NCI-H1417 treated with DMSO at 0.1 percent for 48 hours (cell line): ENCODE results near the gene NRG4.
A peak's percentile ranks its signal among the peaks of the same experiment; 100 is the strongest.
"Not testable (repeated sequence)": the region's sequence is repeated elsewhere in the genome, so short reads cannot be mapped to it uniquely, and the experiment has no call there.

Experiments used
- DNase-seq: peaks from one replicate; lab custom pipeline; 2025; lab: John Stamatoyannopoulos, UW

NRG4 gene

DNA sequence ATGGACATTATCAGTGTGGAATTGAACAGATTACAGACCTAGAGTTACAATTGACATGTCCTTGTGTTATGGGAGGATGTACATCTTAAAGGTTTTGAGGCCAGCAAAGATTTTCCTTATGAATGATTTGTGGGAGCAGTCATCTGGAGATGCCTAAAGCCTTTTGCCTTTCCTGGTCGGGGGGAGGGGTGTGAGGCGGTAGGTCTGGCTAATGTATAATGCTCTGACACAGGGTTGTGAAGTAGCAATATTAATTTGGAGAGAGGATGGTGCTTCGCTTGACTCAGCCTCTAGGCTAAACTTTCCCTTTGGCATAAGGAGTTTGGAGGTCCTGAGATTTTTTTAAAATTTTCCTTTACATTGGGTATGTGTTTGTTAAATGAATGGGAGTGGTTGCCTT is 85.3 kb downstream of the NRG4 start:
- no peak for DNase-seq

DNA sequence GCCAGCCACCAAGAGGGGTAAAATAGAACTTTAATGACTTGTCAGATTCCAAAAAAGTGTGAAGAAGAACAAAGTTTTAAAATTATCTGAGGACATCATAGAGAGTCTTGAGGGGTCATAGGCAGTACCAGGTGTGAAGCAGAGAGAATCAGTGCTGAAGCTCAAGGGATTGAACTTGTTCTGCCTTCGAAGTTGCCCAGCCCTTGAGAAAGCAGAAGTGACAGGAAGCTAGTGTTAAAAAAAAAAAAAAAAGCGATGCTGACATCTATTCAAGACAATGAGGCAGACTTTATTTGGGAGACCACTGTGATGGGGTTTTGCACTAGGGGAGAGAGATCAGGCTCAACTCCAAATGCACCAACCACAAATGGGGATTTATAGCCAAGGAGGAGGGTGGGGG is 86.8 kb downstream of the NRG4 start:
- DNase-seq, result no peak

DNA sequence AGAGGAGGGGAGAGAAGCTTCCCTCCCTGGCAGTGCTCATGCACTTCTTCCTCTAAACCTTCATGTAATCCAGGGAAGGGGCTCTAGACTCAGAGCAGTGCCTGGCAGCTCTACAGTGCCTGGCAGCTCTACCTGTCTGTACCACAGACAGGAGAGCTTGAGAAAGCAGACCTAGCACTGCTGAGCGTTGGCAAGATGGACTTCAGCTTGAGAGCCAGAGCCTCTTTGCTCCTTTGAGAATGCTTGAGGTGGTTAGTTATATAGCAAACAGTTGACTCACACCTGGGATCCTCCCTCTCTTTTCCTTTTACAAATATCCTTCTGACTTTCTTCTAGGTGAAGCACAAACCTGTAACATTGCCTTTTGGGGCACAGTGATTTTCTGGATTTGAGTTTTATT is 87.6 kb downstream of the NRG4 start:
- DNase-seq, result no peak

DNA sequence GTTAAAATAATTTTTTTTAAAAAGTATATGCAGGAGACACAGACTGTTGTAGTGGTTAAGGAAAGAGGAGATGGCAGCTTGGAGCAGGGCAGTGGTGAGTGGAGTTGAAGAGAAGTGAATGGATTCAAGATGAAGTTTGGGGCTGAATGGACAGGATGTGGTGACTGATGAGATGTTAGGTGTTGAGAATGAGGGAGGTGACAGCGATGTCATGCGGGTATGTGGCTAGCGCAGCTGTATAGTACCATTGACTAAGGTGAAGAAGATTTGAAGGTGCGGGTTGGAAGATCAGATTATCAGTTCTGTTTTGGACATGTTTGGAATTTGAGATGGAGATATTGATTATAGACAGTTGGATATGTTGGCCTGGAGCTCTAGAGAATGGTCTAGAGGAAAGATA is 88.5 kb downstream of the NRG4 start:
- DNase-seq, result no peak

DNA sequence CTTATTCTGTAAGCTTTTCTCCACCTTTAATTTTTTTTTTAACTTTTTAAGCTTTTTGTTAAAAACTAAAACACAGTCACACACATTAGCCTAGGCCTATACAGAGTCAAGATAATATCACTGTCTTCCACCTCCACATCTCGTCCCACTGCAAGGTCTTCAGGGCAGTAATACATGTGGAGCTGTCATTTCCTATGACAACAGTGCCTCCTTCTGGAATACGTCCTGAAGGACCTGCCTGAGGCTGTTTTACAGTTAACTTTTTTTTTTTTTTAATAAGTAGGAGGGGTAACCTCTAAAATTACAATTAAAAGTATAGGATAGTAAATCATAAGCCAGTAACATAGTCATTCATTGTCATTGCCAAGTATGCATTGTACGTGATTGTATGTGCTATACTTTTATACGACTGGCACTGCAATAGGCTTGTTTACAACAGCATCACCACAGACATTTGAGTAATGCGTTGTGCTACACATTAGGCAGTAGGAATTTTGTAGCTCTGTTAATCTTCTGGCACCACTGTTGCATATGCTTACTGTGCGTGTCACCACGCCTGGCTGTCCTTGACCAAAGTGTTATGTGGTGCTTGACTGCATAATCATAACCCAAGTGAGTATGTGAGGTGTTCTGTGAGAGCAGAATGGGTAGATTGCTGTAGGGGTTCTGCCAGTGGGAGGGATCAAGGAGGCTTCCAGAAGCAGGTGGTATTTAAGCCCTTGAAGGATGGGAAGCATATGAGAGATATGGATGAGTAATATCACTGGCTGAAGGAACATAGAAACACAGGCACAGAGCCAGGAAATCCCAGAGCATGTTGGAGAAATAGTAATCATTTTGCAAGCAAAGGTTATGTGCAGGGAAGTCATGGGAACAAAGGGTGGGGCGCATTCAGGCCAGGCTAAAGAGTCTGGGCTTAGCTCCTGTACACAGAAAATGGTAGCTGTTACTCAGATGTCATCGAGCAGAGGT is 90.2 kb downstream of the NRG4 start:
- no peak for DNase-seq

GRCh38 chr15:75920079-75920478 is 92.1 kb downstream of the NRG4 start:
- no peak for DNase-seq

GRCh38 chr15:75918135-75918534 is 94.1 kb downstream of the NRG4 start:
- DNase-seq, result no peak

DNA sequence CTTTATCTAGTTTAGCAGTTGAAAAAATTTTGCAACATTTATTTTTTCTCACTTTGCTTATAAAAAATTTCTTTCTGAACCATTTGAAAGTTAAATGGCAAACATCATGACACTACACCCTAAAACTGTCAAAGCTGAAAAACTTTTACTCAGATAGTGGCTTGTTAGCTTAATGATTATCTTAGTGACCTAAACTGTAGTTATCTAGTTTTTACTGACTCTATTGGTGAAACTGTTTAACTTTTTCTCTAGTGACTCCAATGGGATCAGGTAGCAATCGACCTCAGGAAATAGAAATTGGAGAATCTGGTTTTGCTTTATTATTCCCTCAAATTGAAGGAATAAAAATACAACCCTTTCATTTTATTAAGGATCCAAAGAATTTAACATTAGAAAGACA is 95.2 kb downstream of the NRG4 start:
- no peak for DNase-seq

DNA sequence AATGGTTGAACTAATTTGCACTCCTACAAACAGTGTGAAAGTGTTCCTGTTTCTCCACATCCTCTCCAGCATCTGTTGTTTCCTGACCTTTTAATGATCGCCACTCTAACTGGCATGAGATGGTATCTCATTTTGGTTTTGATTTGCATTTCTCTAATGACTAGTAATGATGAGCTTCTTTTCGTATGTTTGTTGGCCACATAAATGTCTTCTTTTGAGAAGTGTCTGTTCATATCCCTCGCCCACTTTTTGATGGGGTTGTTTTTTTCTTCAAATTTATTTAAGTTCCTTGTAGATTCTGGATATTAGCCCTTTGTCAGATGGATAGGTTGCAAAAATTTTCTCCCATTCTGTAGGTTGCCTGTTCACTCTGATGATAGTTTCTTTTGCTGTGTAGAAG is 101.9 kb downstream of the NRG4 start:
- DNase-seq, result not testable (repeated sequence)

GRCh38 chr15:75905231-75905630 is 107.0 kb downstream of the NRG4 start:
- no peak for DNase-seq

DNA sequence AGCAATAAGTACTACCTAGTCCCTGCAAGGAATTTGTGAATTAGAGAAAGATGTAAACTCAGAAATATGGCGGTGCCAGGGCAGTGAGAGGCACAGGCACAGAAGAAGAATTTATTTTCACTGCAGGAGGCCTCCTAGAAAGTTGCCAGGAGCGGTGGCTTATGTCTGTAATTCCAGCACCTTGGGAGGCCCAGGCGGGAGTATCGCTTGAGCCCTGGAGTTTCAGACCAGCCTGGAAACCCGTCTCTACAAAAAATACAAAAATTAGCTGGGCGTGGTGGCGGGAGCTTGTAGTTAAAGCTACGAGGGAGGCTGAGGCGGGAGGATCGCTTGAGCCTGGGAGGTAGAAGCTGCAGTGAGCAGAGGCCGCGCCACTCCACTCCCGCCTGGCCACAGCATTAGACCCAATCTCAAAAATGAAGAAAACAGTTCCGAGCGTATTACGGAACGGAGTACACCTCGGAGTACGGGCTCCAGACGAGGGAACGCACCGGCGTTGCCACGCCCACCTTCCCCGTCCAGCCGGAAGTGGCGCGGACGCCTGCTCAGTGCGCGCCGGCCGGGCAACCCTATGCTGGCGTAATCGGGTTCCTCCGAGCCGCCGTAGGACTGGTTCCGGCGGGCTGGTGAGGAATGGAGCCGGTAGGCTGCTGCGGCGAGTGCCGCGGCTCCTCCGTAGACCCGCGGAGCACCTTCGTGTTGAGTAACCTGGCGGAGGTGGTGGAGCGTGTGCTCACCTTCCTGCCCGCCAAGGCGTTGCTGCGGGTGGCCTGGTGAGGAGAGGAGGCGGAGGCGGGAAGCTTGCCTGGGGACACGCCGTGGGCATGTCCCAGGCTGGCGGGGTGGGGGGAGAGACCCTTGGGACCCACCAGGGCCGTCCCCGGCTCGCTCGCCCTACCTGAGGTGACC is 108.6 kb downstream of the NRG4 start, which contains the start of gene FBXO22:
TSS of gene FBXO22 (plus strand) at position 548 of the 909 bp plus-strand sequence. CDS start at position 634, 86 bp downstream.
- DNase-seq, result peak; percentile 68

GRCh38 chr15:75902129-75902557 is 110.1 kb downstream of the NRG4 start:
- no peak for DNase-seq

DNA sequence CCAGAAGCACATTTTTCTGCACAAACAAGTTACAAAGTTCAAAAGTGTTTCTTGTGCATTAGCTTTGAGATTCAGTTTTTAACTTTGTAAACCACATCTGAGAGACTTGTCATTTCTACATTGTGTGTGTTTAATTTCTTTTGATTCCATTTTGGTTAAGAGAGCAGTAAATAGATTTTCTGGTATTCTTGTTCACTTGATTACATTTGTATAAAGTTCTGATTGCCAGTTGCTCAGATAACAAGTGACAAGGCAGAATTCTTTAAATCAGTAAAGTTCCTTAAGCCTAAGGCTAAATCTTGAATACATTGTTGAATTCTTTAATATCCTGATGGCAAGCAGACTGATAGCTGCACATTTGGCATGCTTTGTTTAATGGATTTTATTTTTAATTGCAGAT is 111.6 kb downstream of the NRG4 start:
- no peak for DNase-seq

GRCh38 chr15:75895731-75896130 is 116.5 kb downstream of the NRG4 start:
- no peak for DNase-seq

- no peak for DNase-seq
These were observed 120.3 kb downstream of the NRG4 start for GRCh38 chr15:75891895-75892294.
